NB4 (cell line): ENCODE measurements around the gene EHMT1.

Source experiments
- TF ChIP-seq, protein P1 (sequence below): IDR thresholded peaks from one replicate; pipeline ENCODE4 v1.5.1; 2012; ENCODE audit warnings: low read depth, low read length
- TF ChIP-seq, protein P2 (sequence below): IDR thresholded peaks from 2 replicates; pipeline ENCODE4 v1.6.1; 2011; ENCODE audit warnings: low read depth, low read length

DNA sequence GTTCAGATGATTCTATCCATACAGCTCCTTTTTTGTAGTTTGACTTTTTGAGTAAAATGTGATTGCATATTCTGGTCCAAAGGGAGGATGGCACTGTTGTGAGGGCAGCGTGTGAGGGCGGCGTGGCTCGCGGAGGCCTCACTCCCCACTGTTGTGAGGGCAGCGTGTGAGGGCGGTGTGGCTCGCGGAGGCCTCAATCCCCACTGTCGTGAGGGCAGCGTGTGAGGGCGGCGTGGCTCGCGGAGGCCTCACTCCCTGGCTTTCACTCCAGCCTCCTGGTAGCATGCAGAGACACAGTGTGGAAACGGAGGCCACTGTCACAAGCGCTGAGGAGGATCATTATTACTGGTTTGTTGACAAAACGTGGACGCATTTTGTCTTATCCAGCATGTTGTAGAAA lies 79.0 kb downstream of the EHMT1 start:
- TF ChIP-seq, protein P1, sequence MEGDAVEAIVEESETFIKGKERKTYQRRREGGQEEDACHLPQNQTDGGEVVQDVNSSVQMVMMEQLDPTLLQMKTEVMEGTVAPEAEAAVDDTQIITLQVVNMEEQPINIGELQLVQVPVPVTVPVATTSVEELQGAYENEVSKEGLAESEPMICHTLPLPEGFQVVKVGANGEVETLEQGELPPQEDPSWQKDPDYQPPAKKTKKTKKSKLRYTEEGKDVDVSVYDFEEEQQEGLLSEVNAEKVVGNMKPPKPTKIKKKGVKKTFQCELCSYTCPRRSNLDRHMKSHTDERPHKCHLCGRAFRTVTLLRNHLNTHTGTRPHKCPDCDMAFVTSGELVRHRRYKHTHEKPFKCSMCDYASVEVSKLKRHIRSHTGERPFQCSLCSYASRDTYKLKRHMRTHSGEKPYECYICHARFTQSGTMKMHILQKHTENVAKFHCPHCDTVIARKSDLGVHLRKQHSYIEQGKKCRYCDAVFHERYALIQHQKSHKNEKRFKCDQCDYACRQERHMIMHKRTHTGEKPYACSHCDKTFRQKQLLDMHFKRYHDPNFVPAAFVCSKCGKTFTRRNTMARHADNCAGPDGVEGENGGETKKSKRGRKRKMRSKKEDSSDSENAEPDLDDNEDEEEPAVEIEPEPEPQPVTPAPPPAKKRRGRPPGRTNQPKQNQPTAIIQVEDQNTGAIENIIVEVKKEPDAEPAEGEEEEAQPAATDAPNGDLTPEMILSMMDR: no peak
- TF ChIP-seq, protein P2, sequence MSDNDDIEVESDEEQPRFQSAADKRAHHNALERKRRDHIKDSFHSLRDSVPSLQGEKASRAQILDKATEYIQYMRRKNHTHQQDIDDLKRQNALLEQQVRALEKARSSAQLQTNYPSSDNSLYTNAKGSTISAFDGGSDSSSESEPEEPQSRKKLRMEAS: no peak
